Caco-2 (cell line): ENCODE results near the gene MAN2A1. TPM values are rescaled to one million over a fixed set of nuclear protein-coding genes. Genes with fewer than 3 reads are reported as not detected.

Experiments used
- BruUV-seq: library from RNA; stranded (reverse); fragments of 400-500 nt; replicated peaks from 2 replicates; lab custom pipeline; 2021; lab: Mats Ljungman, UMichigan
- CTCF ChIA-PET: fragments of 300-600 bp; sonication (Branson Sonifier 250); formaldehyde crosslinking; loops from one replicate; lab custom pipeline; 2022; ENCODE audit warnings: antibody characterized with exemption; lab: Charles Lee
- POLR2A ChIA-PET: fragments of 300-600 bp; sonication (Branson Sonifier 250); formaldehyde crosslinking; loops from one replicate; lab custom pipeline; 2022; ENCODE audit warnings: antibody characterized with exemption; lab: Charles Lee
- DNase-seq, 2 experiments: peaks; one replicate each; pipeline versions ENCODE4 v3.0.0 to v3.0.0-alpha.2; 2020 to 2022
- H3K27me3 ChIP-seq: replicated peaks from 2 replicates; pipeline ENCODE4 v1.6.0; 2011; ENCODE audit warnings: low read length; ENCODE audit not compliant: control insufficient read depth, insufficient read depth
- H3K36me3 ChIP-seq: 2 replicates; pipeline ENCODE4 v1.5.1; 2011; ENCODE audit warnings: low read length; ENCODE audit not compliant: control insufficient read depth, insufficient read depth
- H3K4me1 ChIP-seq: fragments of 250-450 bp; sonication (Bioruptor Pico); 2 replicates; pipeline ENCODE4 v1.5.1; 2020; ENCODE audit warnings: mild to moderate bottlenecking
- H3K4me3 ChIP-seq: 2 replicates; pipeline ENCODE4 v1.5.1; 2011; ENCODE audit warnings: low read depth, mild to moderate bottlenecking, control low read depth, low read length
- H3K9me3 ChIP-seq: fragments of 250-450 bp; sonication (Bioruptor Pico); 2 replicates; pipeline ENCODE4 v1.5.1; 2020; ENCODE audit warnings: mild to moderate bottlenecking, moderate library complexity
- H3K27ac Mint-ChIP-seq: one replicate; pipeline ENCODE4 v1.8.0; 2022; ENCODE audit warnings: mixed read lengths; ENCODE audit not compliant: unreplicated experiment
- H3K27me3 Mint-ChIP-seq: one replicate; pipeline ENCODE4 v1.8.0; 2022; ENCODE audit warnings: mixed read lengths; ENCODE audit not compliant: insufficient read depth, unreplicated experiment
- H3K36me3 Mint-ChIP-seq: one replicate; pipeline ENCODE4 v1.8.0; 2022; ENCODE audit warnings: mild to moderate bottlenecking, mixed read lengths; ENCODE audit not compliant: insufficient read depth, unreplicated experiment
- H3K4me1 Mint-ChIP-seq: one replicate; pipeline ENCODE4 v1.8.0; 2022; ENCODE audit warnings: low read depth, mixed read lengths; ENCODE audit not compliant: unreplicated experiment
- H3K4me3 Mint-ChIP-seq: one replicate; pipeline ENCODE4 v1.8.0; 2022; ENCODE audit warnings: mild to moderate bottlenecking, moderate library complexity, mixed read lengths; ENCODE audit not compliant: unreplicated experiment
- H3K9me3 Mint-ChIP-seq: one replicate; pipeline ENCODE4 v1.8.0; 2022; ENCODE audit warnings: mixed read lengths; ENCODE audit not compliant: unreplicated experiment
- intact Hi-C: fragments of 100-400 bp; cut with micrococcal nuclease; formaldehyde crosslinking; loops from one replicate; pipeline ENCODE4 v1.10.0; 2022; ENCODE audit not compliant: unreplicated experiment
- total RNA-seq: library from RNA; stranded (reverse); gene quantifications from 2 replicates; pipeline ENCODE4 v1.2.3, GENCODE V29; 2022
- TF ChIP-seq, protein P1 (sequence below), 2 experiments: fragments of 200-600 bp in 1 of 2; IDR thresholded peaks; 1 replicate in 1 of 2; 2 replicates in 1 of 2; pipeline versions ENCODE4 v1.5.1 to v1.8.0; 2011 to 2022; ENCODE audit warnings: antibody characterized with exemption in 1 of 2, control low read depth in 1 of 2, inconsistent platforms in 1 of 2, low read depth in 1 of 2, low read length in 1 of 2, mild to moderate bottlenecking in 1 of 2, moderate library complexity in 1 of 2; ENCODE audit not compliant: insufficient read depth in 1 of 2, severe bottlenecking in 1 of 2, unreplicated experiment in 1 of 2

Gene MAN2A1
- total RNA-seq, 1 experiment from 2014 or later: 57.3 TPM

DNA sequence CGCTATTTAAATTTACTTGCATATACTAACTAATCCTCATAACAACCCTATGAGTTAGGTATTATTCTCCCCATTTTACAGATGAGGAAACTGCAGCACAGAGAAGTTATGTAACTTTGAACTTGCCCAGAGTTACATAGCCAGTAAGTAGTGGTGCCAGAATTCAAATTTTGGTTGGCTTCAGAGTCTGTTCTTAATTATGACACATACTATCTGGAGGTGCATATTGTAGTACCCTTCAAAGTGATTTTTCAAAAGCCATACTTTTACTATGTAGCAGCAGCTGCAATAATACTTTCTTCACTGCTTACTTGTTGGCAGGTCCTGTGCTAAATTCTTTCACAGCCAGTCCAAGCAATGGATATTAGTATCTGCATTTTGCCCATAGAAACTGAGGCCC is 16.4 kb downstream of the MAN2A1 start:
- Mint-ChIP-seq H3K27ac (no peak overlapping the region), H3K27me3 (no peaks in the 10 kb centered on the region), H3K36me3 (peaks cover 10% of the 10 kb centered on the region), H3K4me1 (peaks cover 40% of the 10 kb centered on the region), H3K4me3 (no peak overlapping the region), H3K9me3 (no peaks in the 10 kb centered on the region)
- Histone ChIP-seq H3K4me1 (peaks cover 52% of the 10 kb centered on the region), H3K9me3 (no peaks in the 10 kb centered on the region), H3K27me3 (no peaks in the 10 kb centered on the region), H3K36me3 (no peaks in the 10 kb centered on the region; the same call in 1 of the 2 replicates), H3K4me3 (no peak overlapping the region)
- BruUV-seq: no TSS peak
- intact Hi-C loops: no loop called here
- TF ChIP-seq, protein P1, sequence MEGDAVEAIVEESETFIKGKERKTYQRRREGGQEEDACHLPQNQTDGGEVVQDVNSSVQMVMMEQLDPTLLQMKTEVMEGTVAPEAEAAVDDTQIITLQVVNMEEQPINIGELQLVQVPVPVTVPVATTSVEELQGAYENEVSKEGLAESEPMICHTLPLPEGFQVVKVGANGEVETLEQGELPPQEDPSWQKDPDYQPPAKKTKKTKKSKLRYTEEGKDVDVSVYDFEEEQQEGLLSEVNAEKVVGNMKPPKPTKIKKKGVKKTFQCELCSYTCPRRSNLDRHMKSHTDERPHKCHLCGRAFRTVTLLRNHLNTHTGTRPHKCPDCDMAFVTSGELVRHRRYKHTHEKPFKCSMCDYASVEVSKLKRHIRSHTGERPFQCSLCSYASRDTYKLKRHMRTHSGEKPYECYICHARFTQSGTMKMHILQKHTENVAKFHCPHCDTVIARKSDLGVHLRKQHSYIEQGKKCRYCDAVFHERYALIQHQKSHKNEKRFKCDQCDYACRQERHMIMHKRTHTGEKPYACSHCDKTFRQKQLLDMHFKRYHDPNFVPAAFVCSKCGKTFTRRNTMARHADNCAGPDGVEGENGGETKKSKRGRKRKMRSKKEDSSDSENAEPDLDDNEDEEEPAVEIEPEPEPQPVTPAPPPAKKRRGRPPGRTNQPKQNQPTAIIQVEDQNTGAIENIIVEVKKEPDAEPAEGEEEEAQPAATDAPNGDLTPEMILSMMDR (IDR thresholded peaks at IDR 0.05; ENCODE audit: insufficient read depth in 1 of 2, low read depth in 1 of 2, low read length in 1 of 2, severe bottlenecking in 1 of 2, unreplicated experiment in 1 of 2): no peak
- ChIA-PET CTCF (interaction anchor here (0.7 kb wide), 1 partner anchor 16 kb away, joined by 3 read pairs; the partner anchor contains the start of gene MAN2A1), POLR2A (no interaction called here)
- no peak for DNase-seq

DNA sequence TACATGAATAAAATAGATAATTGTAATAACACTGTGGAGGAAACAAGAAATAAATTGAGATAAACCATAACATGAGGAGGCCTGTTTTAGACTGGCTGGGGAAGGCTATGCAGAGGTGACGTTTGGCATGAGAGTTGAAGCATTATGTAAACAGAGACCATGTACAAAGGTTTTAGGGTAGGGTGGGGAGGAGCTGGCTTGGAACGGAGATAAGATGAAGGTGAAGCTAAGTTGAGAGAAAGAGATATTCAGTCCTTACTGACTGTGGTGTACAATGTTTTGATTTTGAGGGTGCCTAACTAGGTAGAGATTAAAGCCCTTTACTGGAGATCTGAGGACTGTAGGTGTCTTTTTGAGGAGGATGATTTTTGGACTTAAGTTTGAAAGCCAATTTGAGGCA is 17.8 kb downstream of the MAN2A1 start:
- TF ChIP-seq, protein P1 (IDR thresholded peaks at IDR 0.05; ENCODE audit: insufficient read depth in 1 of 2, low read depth in 1 of 2, low read length in 1 of 2, severe bottlenecking in 1 of 2, unreplicated experiment in 1 of 2): no peak
- Mint-ChIP-seq H3K27ac (peak overlapping the region; percentile 20), H3K9me3 (no peaks in the 10 kb centered on the region), H3K36me3 (peaks cover 5% of the 10 kb centered on the region), H3K4me1 (peaks cover 31% of the 10 kb centered on the region), H3K4me3 (peak overlapping the region; percentile 36), H3K27me3 (no peaks in the 10 kb centered on the region)
- Histone ChIP-seq H3K36me3 (no peaks in the 10 kb centered on the region), H3K4me3 (no peak overlapping the region), H3K27me3 (no peaks in the 10 kb centered on the region), H3K4me1 (peaks cover 52% of the 10 kb centered on the region), H3K9me3 (no peaks in the 10 kb centered on the region)
- POLR2A ChIA-PET: interaction anchor here (0.5 to 1.0 kb wide), 2 partner anchors 19 to 89 kb away, joined by 3 read pairs; no protein-coding TSS in a partner anchor
- CTCF ChIA-PET: interaction anchor here (0.6 to 1.5 kb wide), 5 partner anchors 11 to 138 kb away, joined by 3 to 4 read pairs (median 3); no protein-coding TSS in a partner anchor
- peak; percentile 47 for DNase-seq
- no TSS peak for BruUV-seq
- intact Hi-C loops: no loop called here

DNA sequence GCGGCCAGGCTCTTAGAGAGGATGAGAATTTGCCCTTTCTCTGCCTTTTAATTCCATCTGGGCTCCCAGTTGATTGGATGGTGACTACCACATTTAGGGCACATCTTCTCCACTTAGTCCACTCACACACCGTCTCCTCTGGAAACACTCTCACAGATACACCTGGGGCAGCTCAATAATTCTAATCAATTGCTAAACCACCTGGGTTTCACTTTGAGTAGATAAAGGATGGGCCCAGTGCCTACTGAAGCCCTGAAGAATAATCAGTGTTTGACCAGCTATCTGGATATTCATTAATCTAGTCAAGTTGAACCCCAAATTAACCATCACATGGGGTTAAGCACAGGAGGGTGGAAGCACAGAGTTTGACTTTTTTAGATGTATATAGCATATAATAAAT is 19.1 kb downstream of the MAN2A1 start:
- TF ChIP-seq, protein P1 (IDR thresholded peaks at IDR 0.05; ENCODE audit: insufficient read depth in 1 of 2, low read depth in 1 of 2, low read length in 1 of 2, severe bottlenecking in 1 of 2, unreplicated experiment in 1 of 2): no peak
- intact Hi-C loops: no loop called here
- Mint-ChIP-seq H3K4me3 (peak overlapping the region; percentile 18), H3K9me3 (no peaks in the 10 kb centered on the region), H3K36me3 (peaks cover 5% of the 10 kb centered on the region), H3K27me3 (no peaks in the 10 kb centered on the region), H3K4me1 (peaks cover 31% of the 10 kb centered on the region), H3K27ac (peak overlapping the region; percentile 32)
- ChIA-PET CTCF (interaction anchor here (1.5 kb wide), 1 partner anchor 20 kb away, joined by 4 read pairs; no protein-coding TSS in a partner anchor), POLR2A (no interaction called here)
- Histone ChIP-seq H3K27me3 (no peaks in the 10 kb centered on the region), H3K36me3 (no peaks in the 10 kb centered on the region), H3K4me1 (peaks cover 52% of the 10 kb centered on the region), H3K9me3 (no peaks in the 10 kb centered on the region), H3K4me3 (no peak overlapping the region)
- no TSS peak for BruUV-seq
- no peak for DNase-seq
